Measurements from ENCODE around the gene ALDH3B2.

- no peak for TF ChIP-seq CTCF (IDR thresholded peaks at IDR 0.05)
- TF ChIP-seq POLR2A (IDR thresholded peaks at IDR 0.05), result no peak
Observed at GRCh38 chr11:67668192-67668551, 6.3 kb downstream of the ALDH3B2 start.

Measured in Peyer's patch (tissue), 4 donors.